Loucy (cell line): Measurements from ENCODE around the gene SSB.

ENCODE experiments used
- H2AFZ ChIP-seq: fragments of 200-600 bp; sonication (generic); 2 replicates; pipeline ENCODE4 v1.6.0; 2016; ENCODE audit warnings: antibody characterized with exemption, mild to moderate bottlenecking, low read length, moderate library complexity
- H3F3A ChIP-seq: fragments of 200-600 bp; 2 replicates; pipeline ENCODE4 v1.6.0; 2016; ENCODE audit warnings: antibody characterized with exemption, low read depth, mild to moderate bottlenecking
- H3K27me3 ChIP-seq: fragments of 200-600 bp; sonication (generic); 2 replicates; pipeline ENCODE4 v1.6.1; 2014; ENCODE audit warnings: low read length, mild to moderate bottlenecking; ENCODE audit not compliant: insufficient read depth, poor library complexity, severe bottlenecking
- H3K36me3 ChIP-seq: fragments of 200-600 bp; sonication (generic); 2 replicates; pipeline ENCODE4 v1.6.1; 2016; ENCODE audit warnings: low read length; ENCODE audit not compliant: insufficient read depth
- H3K4me1 ChIP-seq: fragments of 200-600 bp; sonication (generic); 2 replicates; pipeline ENCODE4 v1.5.1; 2014; ENCODE audit warnings: low read length, mild to moderate bottlenecking; ENCODE audit not compliant: insufficient read depth, poor library complexity, severe bottlenecking
- H3K4me2 ChIP-seq: fragments of 200-600 bp; sonication (generic); 2 replicates; pipeline ENCODE4 v1.6.0; 2014; ENCODE audit warnings: antibody characterized with exemption, low read length, low read depth, mild to moderate bottlenecking; ENCODE audit not compliant: poor library complexity, severe bottlenecking
- H3K4me3 ChIP-seq: fragments of 200-600 bp; sonication (generic); 2 replicates; pipeline ENCODE4 v1.5.1; 2014; ENCODE audit warnings: low read length, mild to moderate bottlenecking, mixed read lengths; ENCODE audit not compliant: poor library complexity, severe bottlenecking
- H3K79me2 ChIP-seq: fragments of 200-600 bp; sonication (generic); 2 replicates; pipeline ENCODE4 v1.6.1; 2014; ENCODE audit warnings: low read length; ENCODE audit not compliant: insufficient read depth
- H3K9ac ChIP-seq: fragments of 200-600 bp; sonication (generic); 2 replicates; pipeline ENCODE4 v1.6.0; 2014; ENCODE audit warnings: mild to moderate bottlenecking, low read depth, low read length, moderate library complexity; ENCODE audit not compliant: poor library complexity, severe bottlenecking
- H3K9me2 ChIP-seq: fragments of 200-600 bp; sonication (generic); replicated peaks from 2 replicates; pipeline ENCODE4 v1.6.1; 2016; ENCODE audit warnings: low read depth, low read length, mixed read lengths
- H3K9me3 ChIP-seq: fragments of 200-600 bp; sonication (generic); 2 replicates; pipeline ENCODE4 v1.6.1; 2014; ENCODE audit warnings: mild to moderate bottlenecking, antibody characterized with exemption, low read length, low read depth; ENCODE audit not compliant: insufficient read depth
- H4K20me1 ChIP-seq: fragments of 200-600 bp; sonication (generic); 2 replicates; pipeline ENCODE4 v1.6.0; 2014; ENCODE audit warnings: antibody characterized with exemption, low read length, mild to moderate bottlenecking; ENCODE audit not compliant: insufficient read depth, poor library complexity, severe bottlenecking
- EZH2phosphoT487 ChIP-seq: fragments of 200-600 bp; IDR thresholded peaks from 2 replicates; pipeline ENCODE4 v1.6.1; 2018; ENCODE audit warnings: antibody characterized with exemption, mild to moderate bottlenecking, moderate library complexity, borderline replicate concordance
- TF ChIP-seq, protein P1 (sequence below): fragments of 200-600 bp; sonication (generic); conservative IDR thresholded peaks from 2 replicates; pipeline ENCODE4 v1.5.1; 2014; ENCODE audit warnings: mild to moderate bottlenecking, antibody characterized with exemption, low read length

The SSB gene

DNA sequence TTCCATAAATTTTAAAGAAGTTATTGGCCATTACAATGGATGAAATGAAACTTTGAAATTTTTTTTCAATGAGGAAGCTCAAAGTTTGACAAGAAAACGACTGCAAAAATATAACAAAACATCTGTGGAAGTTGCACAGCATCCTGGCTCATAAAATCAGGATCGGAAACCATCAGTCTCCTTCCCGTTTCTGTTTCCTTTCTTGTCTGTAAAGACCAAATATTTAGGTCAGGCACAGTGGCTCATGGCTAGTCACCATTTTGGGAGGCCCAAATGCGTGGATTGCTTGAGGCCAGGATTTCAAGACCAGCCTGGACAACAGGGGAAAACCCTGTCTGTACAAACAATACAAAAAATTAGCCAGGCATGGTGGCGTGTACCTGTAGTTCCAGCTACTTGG lies 27.6 kb upstream of the SSB start:
- Histone ChIP-seq H3K27me3 (no peaks in the 10 kb centered on the region), H3F3A (no peaks in the 10 kb centered on the region), H2AFZ (no peak overlapping the region), H3K79me2 (no peaks in the 10 kb centered on the region), H3K4me3 (no peak overlapping the region), H3K36me3 (no peaks in the 10 kb centered on the region), H3K9me2 (no peaks in the 10 kb centered on the region), H3K9me3 (no peaks in the 10 kb centered on the region), H3K9ac (no peak overlapping the region), H3K4me2 (no peak overlapping the region), H3K4me1 (no peaks in the 10 kb centered on the region), H4K20me1 (no peaks in the 10 kb centered on the region)
- TF ChIP-seq EZH2phosphoT487: no peak
- TF ChIP-seq, protein P1, sequence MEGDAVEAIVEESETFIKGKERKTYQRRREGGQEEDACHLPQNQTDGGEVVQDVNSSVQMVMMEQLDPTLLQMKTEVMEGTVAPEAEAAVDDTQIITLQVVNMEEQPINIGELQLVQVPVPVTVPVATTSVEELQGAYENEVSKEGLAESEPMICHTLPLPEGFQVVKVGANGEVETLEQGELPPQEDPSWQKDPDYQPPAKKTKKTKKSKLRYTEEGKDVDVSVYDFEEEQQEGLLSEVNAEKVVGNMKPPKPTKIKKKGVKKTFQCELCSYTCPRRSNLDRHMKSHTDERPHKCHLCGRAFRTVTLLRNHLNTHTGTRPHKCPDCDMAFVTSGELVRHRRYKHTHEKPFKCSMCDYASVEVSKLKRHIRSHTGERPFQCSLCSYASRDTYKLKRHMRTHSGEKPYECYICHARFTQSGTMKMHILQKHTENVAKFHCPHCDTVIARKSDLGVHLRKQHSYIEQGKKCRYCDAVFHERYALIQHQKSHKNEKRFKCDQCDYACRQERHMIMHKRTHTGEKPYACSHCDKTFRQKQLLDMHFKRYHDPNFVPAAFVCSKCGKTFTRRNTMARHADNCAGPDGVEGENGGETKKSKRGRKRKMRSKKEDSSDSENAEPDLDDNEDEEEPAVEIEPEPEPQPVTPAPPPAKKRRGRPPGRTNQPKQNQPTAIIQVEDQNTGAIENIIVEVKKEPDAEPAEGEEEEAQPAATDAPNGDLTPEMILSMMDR: no peak

DNA sequence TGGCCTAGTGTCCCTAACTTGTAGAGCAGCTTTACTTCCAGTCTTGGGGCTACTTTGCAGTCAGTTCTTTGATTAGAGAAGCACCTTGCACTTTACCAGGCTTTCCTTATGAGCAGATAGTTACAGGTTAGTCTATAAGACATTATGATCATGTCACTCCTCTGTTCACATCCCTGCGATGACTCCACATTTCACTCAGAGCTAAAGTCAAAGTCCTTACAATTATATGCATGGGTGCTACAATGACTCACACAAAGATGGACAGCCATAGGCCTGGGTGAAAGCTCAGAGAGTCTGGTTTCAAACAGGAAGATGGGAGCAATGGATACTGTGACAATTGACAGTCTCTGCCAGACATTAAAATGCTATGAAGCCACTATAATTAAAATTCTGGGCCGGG lies 27.1 kb upstream of the SSB start:
- no peak overlapping the region for H3K4me2 ChIP-seq
- no peak overlapping the region for H3K4me3 ChIP-seq
- no peaks in the 10 kb centered on the region for H3K79me2 ChIP-seq
- H3F3A ChIP-seq: no peaks in the 10 kb centered on the region
- H2AFZ ChIP-seq: no peak overlapping the region
- no peaks in the 10 kb centered on the region for H3K27me3 ChIP-seq
- H4K20me1 ChIP-seq: no peaks in the 10 kb centered on the region
- no peaks in the 10 kb centered on the region for H3K4me1 ChIP-seq
- no peaks in the 10 kb centered on the region for H3K9me2 ChIP-seq
- H3K9ac ChIP-seq: no peak overlapping the region
- no peaks in the 10 kb centered on the region for H3K36me3 ChIP-seq
- TF ChIP-seq, protein P1: no peak
- TF ChIP-seq EZH2phosphoT487: no peak
- no peaks in the 10 kb centered on the region for H3K9me3 ChIP-seq

DNA sequence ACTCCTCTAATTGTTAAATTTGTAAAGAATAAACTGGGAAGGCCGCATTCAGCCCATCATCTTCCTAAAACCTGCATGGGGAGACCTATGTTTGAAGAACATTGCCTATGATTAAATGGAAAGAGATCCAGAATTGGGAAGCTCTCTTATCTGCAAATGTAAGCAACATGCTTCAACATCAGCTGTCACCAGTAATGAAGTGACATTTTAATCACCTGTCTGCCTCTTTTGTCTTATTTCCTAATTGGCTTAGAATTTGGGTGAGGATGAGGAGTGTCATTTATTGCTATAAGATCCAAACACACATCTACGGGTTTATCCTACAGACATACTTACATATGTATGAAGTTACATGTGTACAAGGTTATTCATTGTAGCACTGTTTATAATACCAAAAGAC lies 26.0 kb upstream of the SSB start:
- no peaks in the 10 kb centered on the region for H3K27me3 ChIP-seq
- H3K4me2 ChIP-seq: no peak overlapping the region
- H3K9me3 ChIP-seq: no peaks in the 10 kb centered on the region
- H3F3A ChIP-seq: no peaks in the 10 kb centered on the region
- H3K9me2 ChIP-seq: no peaks in the 10 kb centered on the region
- H3K4me3 ChIP-seq: no peak overlapping the region
- no peaks in the 10 kb centered on the region for H3K36me3 ChIP-seq
- H3K79me2 ChIP-seq: no peaks in the 10 kb centered on the region
- TF ChIP-seq EZH2phosphoT487: no peak
- TF ChIP-seq, protein P1: no peak
- H3K4me1 ChIP-seq: no peaks in the 10 kb centered on the region
- H4K20me1 ChIP-seq: no peaks in the 10 kb centered on the region
- H2AFZ ChIP-seq: no peak overlapping the region
- no peak overlapping the region for H3K9ac ChIP-seq
